HEK293 (cell line): Measurements from ENCODE around the gene PRXL2C.
"Not testable (repeated sequence)": the region's sequence is repeated elsewhere in the genome, so short reads cannot be mapped to it uniquely, and the experiment has no call there.

Source experiments
- CTCF ChIA-PET: fragments of 350-600 bp; formaldehyde crosslinking; extraction: SDS; loops from one replicate; lab custom pipeline; 2021; ENCODE audit warnings: antibody characterized with exemption; lab: Yijun Ruan, JAX
- POLR2A ChIA-PET: fragments of 300-600 bp; formaldehyde crosslinking; extraction: SDS; loops from one replicate; lab custom pipeline; 2020; ENCODE audit warnings: antibody characterized with exemption, inconsistent platforms; lab: Yijun Ruan, JAX
- H3K27ac ChIP-seq: fragments of 200-500 bp; sonication (Bioruptor generic); 2 replicates; pipeline ENCODE4 v1.5.1; 2014; ENCODE audit warnings: low read depth, low read length, control low read depth, inconsistent platforms; ENCODE audit errors: extremely low read depth
- H3K36me3 ChIP-seq, 2 experiments: fragments of 200-500 bp in 1 of 2; sonication (Bioruptor generic) in 1 of 2; 1 replicate in 1 of 2; 2 replicates in 1 of 2; pipeline ENCODE4 v1.5.1; 2014 to 2017; ENCODE audit warnings: inconsistent platforms in 2 of 2, low read length in 2 of 2; ENCODE audit not compliant: control insufficient read depth in 2 of 2, insufficient read depth in 1 of 2
- H3K4me1 ChIP-seq: fragments of 200-500 bp; sonication (Bioruptor generic); 2 replicates; pipeline ENCODE4 v1.5.1; 2014; ENCODE audit warnings: mild to moderate bottlenecking, low read length, inconsistent platforms; ENCODE audit not compliant: control insufficient read depth, insufficient read depth
- H3K4me3 ChIP-seq: 2 replicates; pipeline ENCODE4 v1.5.1; 2011; ENCODE audit warnings: low read depth, mild to moderate bottlenecking, control low read depth, low read length, moderate library complexity
- H3K9me3 ChIP-seq: fragments of 200-500 bp; sonication (Bioruptor generic); 2 replicates; pipeline ENCODE4 v1.5.1; 2014; ENCODE audit warnings: low read depth, low read length, inconsistent platforms; ENCODE audit not compliant: control insufficient read depth, insufficient read depth
- PRDM1 ChIP-seq: fragments of 450-650 bp; formaldehyde crosslinking; IDR thresholded peaks from 2 replicates; pipeline ENCODE4; 2016; ENCODE audit warnings: missing biosample characterization, missing genetic modification characterization
- SP2 ChIP-seq: fragments of 450-650 bp; formaldehyde crosslinking; IDR thresholded peaks from 2 replicates; pipeline ENCODE4 v1.5.1; 2016; ENCODE audit warnings: missing biosample characterization, missing genetic modification characterization
- TCF7L2 ChIP-seq: IDR thresholded peaks from 2 replicates; pipeline ENCODE4 v1.6.1; 2011; ENCODE audit warnings: low read depth, mild to moderate bottlenecking, inconsistent platforms, low read length, moderate library complexity, borderline replicate concordance
- ZNF114 ChIP-seq: fragments of 450-650 bp; formaldehyde crosslinking; IDR thresholded peaks from 2 replicates; pipeline ENCODE4 v1.5.0; 2017; ENCODE audit warnings: missing biosample characterization, missing genetic modification characterization
- ZNF155 ChIP-seq: fragments of 450-650 bp; formaldehyde crosslinking; IDR thresholded peaks from 2 replicates; pipeline ENCODE4 v1.5.1; 2016; ENCODE audit warnings: missing biosample characterization, missing genetic modification characterization
- ZNF350 ChIP-seq: fragments of 450-650 bp; formaldehyde crosslinking; IDR thresholded peaks from 2 replicates; pipeline ENCODE4 v1.5.0; 2017; ENCODE audit warnings: missing biosample characterization, mild to moderate bottlenecking, missing genetic modification characterization
- ZNF501 ChIP-seq: fragments of 450-650 bp; formaldehyde crosslinking; IDR thresholded peaks from 2 replicates; pipeline ENCODE4 v1.5.1; 2016; ENCODE audit warnings: missing biosample characterization, missing genetic modification characterization
- ZNF529 ChIP-seq: fragments of 450-650 bp; formaldehyde crosslinking; IDR thresholded peaks from 2 replicates; pipeline ENCODE4 v1.5.1; 2017; ENCODE audit warnings: missing genetic modification characterization, missing biosample characterization; ENCODE audit not compliant: insufficient replicate concordance
- ZNF585B ChIP-seq: fragments of 450-650 bp; formaldehyde crosslinking; IDR thresholded peaks from 2 replicates; pipeline ENCODE4 v1.5.1; 2016; ENCODE audit warnings: missing biosample characterization, missing genetic modification characterization
- ZNF596 ChIP-seq: fragments of 450-650 bp; IDR thresholded peaks from 2 replicates; pipeline ENCODE4 v1.5.0; 2018; ENCODE audit warnings: missing biosample characterization, mild to moderate bottlenecking, missing genetic modification characterization, moderate library complexity
- ZNF777 ChIP-seq: fragments of 450-650 bp; formaldehyde crosslinking; IDR thresholded peaks from 2 replicates; pipeline ENCODE4 v1.5.1; 2017; ENCODE audit warnings: missing biosample characterization, missing genetic modification characterization, borderline replicate concordance
- ZNF843 ChIP-seq: fragments of 450-650 bp; formaldehyde crosslinking; IDR thresholded peaks from 2 replicates; pipeline ENCODE4 v1.5.1; 2016; ENCODE audit warnings: missing biosample characterization, missing genetic modification characterization
- TF ChIP-seq, protein P1 (sequence below): fragments of 450-650 bp; IDR thresholded peaks from 2 replicates; pipeline ENCODE4 v1.5.1; 2018; ENCODE audit warnings: missing biosample characterization, mild to moderate bottlenecking, missing genetic modification characterization
- TF ChIP-seq, protein P2 (sequence below): fragments of 450-650 bp; formaldehyde crosslinking; IDR thresholded peaks from 2 replicates; pipeline ENCODE4 v1.5.1; 2016; ENCODE audit warnings: missing biosample characterization, missing genetic modification characterization
- TF ChIP-seq, protein P3 (sequence below): fragments of 450-650 bp; formaldehyde crosslinking; IDR thresholded peaks from 2 replicates; pipeline ENCODE4 v1.5.1; 2016; ENCODE audit warnings: missing biosample characterization, missing genetic modification characterization

PRXL2C gene

DNA sequence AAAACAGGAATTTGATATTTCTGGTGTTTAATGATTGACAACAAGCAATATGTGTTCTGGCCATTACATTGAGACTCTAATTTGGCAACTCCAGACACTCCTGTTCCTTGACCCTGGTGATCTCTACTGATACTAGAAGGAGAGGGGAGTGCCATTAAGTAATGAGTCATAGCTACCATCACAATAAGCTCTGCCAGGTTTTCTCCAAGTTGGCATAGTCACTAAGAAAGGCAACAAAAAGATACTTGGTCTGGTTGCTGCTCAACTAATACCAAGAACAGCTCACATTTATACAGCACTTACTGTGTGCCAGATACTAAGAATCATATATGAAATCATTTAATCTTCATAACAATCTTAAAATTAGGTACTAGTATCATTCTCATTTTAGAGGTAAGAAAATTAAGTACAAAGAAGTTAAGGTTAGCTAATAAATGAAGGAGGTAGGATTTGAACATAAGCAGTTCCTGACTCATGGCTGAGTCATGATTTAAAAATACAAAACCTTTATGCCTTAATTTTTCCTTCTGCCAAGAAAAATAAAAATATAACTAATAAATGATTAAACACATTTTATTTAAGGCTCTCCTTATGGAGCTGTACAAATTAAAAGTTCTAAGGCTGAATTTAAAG, 19.9 kb upstream of the PRXL2C start (continued):
- TF ChIP-seq, protein P1, sequence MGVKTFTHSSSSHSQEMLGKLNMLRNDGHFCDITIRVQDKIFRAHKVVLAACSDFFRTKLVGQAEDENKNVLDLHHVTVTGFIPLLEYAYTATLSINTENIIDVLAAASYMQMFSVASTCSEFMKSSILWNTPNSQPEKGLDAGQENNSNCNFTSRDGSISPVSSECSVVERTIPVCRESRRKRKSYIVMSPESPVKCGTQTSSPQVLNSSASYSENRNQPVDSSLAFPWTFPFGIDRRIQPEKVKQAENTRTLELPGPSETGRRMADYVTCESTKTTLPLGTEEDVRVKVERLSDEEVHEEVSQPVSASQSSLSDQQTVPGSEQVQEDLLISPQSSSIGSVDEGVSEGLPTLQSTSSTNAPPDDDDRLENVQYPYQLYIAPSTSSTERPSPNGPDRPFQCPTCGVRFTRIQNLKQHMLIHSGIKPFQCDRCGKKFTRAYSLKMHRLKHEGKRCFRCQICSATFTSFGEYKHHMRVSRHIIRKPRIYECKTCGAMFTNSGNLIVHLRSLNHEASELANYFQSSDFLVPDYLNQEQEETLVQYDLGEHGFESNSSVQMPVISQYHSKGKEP (tag by site-specific recombination): no peak
- TF ChIP-seq SP2 (tag by site-specific recombination) (no peak), ZNF529 (tag by site-specific recombination) (no peak), ZNF596 (tag by site-specific recombination) (no peak)

DNA sequence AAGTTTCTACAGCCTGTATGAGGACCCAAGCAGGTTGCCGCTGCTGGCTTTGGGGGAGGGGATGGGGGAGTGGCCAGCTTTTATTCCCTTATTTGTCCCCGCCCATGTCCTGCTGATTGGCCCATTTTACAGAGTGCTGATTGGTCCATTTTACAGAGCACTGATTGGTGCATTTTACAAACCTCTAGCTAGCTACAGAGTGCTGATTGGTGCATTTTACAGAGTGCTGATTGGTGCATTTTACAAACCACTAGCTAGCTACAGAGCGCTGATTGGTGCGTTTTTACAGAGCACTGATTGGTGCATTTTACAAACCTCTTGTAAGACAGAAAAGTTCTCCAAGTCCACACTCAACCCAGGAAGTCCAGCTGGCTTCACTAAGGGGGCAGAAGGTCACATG, 18.7 kb upstream of the PRXL2C start:
- CTCF ChIA-PET, H3K27ac ChIP-seq, H3K36me3 ChIP-seq, H3K4me1 ChIP-seq, H3K9me3 ChIP-seq, H3K4me3 ChIP-seq, POLR2A ChIA-PET: not testable (repeated sequence)

DNA sequence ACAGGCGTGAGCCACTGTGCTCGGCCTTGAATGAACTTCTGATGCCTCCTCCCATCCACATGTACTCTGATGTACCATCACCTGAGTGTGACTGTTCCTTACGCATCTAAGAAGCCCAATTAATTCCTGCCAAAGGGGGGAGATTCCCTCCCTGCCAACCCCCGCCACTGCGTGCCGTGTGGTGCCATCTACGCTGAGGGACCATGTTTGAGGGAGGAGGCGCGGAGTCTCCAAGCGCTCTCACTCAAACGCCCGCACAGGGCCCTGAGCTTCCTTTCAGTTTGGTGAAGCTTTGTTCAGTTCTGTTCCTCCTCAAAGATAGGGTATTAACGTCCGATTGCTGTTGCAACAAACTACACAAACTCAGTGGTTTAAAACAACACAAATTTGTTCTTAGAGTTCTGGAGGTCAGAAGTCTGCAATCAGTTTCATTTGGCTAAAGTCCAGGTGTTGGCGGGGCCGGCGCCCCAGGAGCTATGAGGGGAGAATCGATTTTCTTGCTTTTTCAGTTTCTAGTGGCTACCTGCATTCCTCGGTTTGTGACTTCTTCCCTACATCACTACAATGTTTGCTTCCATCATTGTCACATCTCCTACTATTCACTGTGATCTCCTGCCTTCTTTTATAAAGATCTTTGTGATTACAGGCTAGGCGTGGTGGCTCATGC, 13.9 kb upstream of the PRXL2C start:
- Histone ChIP-seq H3K4me3 (no peak overlapping the region), H3K36me3 (no peaks in the 10 kb centered on the region), H3K4me1 (no peaks in the 10 kb centered on the region), H3K27ac (no peak overlapping the region), H3K9me3 (no peaks in the 10 kb centered on the region)
- CTCF ChIA-PET: interaction anchor here (4.6 kb wide), 1 partner anchor 12 kb away, joined by 34 read pairs; no protein-coding TSS in a partner anchor
- TF ChIP-seq ZNF585B (tag by site-specific recombination): no peak
- TF ChIP-seq ZNF501 (tag by site-specific recombination): no peak
- no peak for TF ChIP-seq ZNF777
- no peak for TF ChIP-seq ZNF350 (tag by site-specific recombination)
- no peak for TF ChIP-seq ZNF114 (tag by site-specific recombination)
- TF ChIP-seq, protein P2, sequence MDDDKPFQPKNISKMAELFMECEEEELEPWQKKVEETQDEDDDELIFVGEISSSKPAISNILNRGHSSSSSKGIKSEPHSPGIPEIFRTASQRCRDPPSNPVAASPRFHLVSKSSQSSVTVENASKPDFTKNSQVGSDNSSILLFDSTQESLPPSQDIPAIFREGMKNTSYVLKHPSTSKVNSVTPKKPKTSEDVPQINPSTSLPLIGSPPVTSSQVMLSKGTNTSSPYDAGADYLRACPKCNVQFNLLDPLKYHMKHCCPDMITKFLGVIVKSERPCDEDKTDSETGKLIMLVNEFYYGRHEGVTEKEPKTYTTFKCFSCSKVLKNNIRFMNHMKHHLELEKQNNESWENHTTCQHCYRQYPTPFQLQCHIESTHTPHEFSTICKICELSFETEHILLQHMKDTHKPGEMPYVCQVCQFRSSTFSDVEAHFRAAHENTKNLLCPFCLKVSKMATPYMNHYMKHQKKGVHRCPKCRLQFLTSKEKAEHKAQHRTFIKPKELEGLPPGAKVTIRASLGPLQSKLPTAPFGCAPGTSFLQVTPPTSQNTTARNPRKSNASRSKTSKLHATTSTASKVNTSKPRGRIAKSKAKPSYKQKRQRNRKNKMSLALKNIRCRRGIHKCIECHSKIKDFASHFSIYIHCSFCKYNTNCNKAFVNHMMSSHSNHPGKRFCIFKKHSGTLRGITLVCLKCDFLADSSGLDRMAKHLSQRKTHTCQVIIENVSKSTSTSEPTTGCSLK (tag by site-specific recombination): no peak
- TF ChIP-seq TCF7L2: no peak
- TF ChIP-seq ZNF155 (tag by site-specific recombination): no peak
- TF ChIP-seq, protein P3, sequence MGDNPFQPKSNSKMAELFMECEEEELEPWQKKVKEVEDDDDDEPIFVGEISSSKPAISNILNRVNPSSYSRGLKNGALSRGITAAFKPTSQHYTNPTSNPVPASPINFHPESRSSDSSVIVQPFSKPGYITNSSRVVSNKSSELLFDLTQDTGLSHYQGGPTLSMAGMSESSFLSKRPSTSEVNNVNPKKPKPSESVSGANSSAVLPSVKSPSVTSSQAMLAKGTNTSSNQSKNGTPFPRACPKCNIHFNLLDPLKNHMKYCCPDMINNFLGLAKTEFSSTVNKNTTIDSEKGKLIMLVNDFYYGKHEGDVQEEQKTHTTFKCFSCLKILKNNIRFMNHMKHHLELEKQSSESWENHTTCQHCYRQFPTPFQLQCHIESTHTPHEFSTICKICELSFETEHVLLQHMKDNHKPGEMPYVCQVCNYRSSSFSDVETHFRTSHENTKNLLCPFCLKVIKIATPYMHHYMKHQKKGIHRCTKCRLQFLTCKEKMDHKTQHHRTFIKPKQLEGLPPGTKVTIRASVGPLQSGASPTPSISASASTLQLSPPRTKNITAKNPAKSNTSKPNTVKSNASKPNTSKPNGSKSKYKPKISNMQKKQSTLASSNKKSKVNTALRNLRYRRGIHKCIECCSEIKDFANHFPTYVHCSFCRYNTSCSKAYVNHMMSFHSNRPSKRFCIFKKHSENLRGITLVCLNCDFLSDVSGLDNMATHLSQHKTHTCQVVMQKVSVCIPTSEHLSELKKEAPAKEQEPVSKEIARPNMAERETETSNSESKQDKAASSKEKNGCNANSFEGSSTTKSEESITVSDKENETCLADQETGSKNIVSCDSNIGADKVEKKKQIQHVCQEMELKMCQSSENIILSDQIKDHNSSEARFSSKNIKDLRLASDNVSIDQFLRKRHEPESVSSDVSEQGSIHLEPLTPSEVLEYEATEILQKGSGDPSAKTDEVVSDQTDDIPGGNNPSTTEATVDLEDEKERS (tag by site-specific recombination): no peak
- no peak for TF ChIP-seq PRDM1 (tag by site-specific recombination)
- no peak for TF ChIP-seq ZNF843
- POLR2A ChIA-PET: interaction anchor here (0.7 kb wide), 1 partner anchor 124 kb away, joined by 3 read pairs; no protein-coding TSS in a partner anchor
